Stimulated activated CD8-positive, alpha-beta memory T cell treated with anti-CD3 and anti-CD28 coated beads, Interleukin-4, amount 100 ng/mL, for 4 hours (primary cell): ENCODE data around the gene SLC41A1.

ENCODE experiments used
- DNase-seq, 2 donors: peaks; one replicate each; pipeline ENCODE4 v3.0.0-alpha.2; 2020; ENCODE audit warnings: low read depth in 2 of 2, low spot score in 1 of 2

SLC41A1 gene

DNA sequence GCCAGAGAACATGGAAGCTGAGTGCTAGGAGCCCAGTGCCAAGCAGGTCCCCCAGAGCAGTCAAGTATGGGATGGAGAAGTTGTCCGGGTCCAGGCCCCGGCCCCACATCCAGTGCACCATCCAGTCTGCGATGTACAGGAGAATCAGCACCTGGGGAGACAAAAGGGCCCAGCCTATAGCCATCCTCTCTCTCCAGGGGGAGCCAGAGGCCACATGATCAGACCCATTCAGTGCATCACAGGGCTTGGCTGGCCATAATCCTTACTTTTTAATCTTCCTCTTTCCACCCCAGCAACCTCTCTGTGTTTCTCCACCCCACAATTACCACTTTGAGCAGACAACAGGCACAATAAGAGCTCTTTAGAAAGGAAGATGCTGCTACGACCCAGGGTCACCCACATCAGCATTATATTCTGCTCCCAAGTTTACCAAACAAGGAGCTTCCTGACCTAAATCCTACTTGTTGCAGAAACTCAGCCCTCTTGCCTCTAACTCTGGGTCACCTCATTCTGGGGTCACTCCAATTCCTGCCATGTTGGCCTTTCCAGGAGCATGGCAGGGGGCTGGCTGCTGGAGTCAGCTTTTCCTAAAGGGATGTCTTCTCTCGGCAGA lies 21.3 kb downstream of the SLC41A1 start:
- peak in 1 of 2 donors; percentile 13 for DNase-seq

DNA sequence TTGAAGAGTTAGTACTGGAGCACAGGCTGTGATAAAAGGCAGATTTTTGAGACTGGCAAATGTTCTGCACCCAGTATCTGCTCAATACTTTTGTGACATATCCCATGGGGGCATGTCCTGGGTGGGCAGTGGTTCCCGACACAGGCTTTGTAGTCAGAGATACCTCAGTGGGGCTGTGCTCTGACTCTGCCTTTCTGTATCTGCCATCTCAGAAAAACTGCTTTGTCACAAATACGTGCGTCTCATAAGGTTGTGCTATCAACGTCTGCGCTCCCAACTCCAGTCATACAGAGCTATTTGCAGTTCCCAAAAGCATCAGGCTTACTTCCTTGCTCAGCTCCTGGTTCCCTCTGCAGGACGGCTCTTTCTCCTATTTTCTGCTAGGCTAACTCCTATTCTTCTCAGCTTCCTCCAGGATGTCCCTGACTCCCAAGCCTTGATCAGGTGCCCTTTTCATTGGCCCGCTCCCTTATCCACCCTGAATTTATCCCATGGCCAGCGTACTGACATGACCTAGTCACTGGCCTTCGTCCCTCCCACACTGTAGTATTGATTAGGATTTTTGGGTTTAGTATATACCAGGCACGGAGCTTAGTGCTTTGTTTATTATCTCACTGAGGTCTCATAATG lies 25.6 kb downstream of the SLC41A1 start:
- DNase-seq: no peak

DNA sequence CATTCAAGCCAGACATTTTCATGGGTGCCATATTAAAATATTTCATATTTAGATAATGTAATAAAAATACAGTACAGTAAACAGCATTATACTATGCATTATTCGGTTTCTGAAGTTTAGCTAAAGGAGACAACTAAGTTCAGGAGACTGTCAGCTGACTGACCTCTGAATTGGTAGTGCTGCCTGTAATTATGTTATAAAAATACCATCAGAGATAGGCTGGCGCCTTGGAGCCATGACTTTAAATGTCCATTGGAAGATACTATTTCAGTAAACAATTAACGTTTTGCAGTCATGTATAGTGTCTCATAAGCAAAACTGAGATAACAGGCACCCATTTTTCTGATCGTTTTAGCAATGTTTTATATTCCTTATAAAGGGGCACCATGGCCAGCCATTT lies 26.4 kb downstream of the SLC41A1 start:
- no peak for DNase-seq

DNA sequence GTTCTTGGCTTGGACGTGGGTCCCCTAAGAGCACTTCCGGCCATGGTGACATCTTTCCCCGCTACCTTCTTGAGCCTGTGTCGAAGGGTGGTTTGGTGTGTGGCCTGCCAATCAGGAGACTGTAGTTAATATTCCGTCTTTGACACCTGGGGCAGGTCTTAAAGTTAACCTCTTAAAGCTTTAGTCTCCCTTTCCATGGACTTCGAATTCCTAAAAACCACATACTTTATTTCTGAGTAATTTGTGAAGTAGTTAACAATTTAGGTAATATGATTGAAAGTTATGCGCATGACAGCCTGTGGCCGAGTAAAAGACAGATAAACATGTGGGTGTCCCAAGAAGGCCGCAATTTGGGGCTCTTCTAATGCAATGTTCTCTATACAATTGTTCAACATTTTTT lies 27.6 kb downstream of the SLC41A1 start:
- no peak for DNase-seq

DNA sequence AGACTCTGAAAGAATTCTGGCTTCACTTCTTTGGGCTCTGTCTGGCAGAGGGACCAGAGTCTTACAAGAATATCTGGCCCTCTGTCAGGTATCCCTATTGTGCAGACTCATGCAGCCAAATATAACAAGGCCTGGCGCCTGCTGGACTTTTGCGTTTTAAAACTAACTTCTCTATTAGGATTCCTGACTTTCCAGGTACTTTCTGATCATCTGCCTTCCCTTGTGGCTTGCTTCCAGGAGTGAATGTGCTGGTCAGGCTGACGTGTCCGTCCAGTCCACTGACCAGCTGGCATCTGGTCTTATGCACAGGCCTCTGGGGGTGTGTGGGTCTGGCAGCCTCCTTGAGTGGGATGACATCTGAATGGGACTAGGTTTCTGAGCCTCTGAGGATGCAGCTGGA lies 29.1 kb downstream of the SLC41A1 start:
- no peak for DNase-seq

DNA sequence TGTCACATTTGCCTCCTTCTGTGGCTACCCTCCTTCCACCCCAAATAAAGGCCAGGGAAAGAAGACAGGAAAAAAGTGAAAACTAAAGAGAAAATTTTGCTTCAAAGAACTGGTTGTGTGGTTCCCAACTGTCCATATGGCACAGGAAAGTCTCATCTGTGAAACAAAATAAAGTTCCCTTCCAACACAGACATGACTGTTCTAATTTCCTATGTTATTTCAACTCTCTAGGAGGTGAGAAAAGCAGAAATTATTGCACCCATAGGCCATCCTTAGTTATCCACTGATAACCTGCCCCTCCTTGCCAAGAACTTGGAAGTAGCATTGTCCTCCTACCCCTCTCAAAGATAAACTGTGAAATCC lies 29.6 kb downstream of the SLC41A1 start:
- no peak for DNase-seq

DNA sequence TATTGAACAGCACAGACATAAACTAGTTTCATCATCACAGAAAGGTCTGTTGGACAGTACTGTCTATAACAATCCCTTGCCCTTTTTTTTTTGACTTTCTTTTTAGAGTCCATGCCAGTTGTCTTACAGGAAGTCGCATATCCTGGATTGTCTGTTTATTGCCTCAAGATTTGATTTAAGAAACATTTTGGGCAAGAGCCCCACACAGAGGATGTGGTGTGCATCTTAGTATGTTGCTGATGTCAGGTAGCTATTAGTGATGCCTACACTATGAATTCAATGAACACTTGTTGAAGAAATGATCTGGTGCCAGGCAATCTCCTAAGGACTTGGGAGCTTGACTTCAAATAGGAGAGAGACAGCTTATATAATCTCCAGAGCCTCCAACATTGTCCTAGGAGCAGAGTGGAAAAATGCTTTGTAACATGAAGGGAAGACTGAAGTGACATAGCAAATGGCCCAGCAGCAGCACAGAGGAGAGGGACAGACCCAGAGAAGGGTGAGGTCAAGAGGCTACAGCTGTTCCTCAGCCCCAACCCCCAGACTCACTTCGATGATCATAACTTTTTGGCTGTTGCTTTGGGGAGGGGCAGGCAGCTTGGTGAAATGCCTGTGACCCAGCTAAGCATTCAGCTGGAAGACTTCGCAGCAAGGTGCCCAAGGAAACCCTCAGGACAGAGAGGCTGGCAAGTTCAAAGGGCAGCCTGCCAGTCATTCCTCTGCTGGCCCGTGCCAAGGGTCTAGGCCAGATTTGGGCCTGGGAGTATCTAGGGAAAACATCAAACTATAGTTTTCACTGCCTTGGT lies 30.2 kb downstream of the SLC41A1 start:
- no peak for DNase-seq

DNA sequence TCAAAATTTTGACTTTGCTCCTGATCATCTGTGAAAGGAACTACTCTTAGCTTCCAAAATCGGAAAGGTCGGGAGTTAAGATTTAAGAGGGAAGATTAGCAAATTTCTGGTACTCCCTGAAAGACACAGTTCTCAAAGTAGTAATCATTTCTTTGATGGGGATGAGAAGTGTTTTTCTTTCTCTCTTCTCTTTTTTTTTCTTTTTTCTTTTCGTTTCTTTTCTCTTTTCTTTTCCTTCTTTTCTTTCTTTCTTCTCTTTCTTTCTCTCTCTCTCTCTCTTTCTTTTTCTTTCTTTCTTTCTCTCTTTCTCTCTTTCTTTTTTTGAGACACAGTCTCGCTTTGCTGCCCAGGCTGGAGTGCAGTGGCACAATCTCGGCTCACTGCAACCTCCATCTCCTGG lies 32.7 kb downstream of the SLC41A1 start:
- DNase-seq: no peak

DNA sequence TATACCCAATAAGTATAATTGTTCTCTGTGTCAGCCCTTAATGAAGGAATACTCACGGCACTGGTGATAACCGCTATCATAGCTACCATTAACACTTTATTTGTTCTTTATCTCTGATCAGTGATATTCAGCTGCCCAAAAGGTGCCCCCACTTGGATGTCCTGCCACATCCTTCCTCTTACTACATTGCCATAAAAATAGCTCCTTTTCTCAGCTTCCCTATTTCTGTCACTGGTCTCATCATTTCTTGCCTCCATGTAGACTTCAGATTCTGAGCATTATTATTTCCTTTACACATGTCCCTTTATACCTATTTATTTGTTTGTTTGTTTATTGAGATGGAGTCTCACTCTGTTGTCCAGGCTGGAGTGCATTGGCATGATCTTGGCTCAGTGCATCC lies 35.0 kb downstream of the SLC41A1 start:
- no peak for DNase-seq

DNA sequence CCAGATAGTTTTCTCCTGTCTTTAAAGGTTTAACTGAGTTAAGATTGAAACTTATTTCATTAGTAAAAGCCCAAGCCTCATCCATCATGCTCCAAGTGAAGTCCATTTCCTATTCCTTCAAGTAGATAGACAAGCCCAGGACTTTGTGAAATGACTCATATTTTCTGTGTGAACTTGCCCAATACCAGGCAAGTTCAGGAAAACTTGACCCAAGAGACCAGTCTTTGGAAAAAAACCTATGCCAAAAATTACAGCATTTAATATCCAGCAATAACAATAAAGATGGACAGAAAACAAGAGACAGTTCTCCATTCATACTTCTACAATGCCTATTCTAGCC lies 37.3 kb downstream of the SLC41A1 start:
- DNase-seq: no peak

DNA sequence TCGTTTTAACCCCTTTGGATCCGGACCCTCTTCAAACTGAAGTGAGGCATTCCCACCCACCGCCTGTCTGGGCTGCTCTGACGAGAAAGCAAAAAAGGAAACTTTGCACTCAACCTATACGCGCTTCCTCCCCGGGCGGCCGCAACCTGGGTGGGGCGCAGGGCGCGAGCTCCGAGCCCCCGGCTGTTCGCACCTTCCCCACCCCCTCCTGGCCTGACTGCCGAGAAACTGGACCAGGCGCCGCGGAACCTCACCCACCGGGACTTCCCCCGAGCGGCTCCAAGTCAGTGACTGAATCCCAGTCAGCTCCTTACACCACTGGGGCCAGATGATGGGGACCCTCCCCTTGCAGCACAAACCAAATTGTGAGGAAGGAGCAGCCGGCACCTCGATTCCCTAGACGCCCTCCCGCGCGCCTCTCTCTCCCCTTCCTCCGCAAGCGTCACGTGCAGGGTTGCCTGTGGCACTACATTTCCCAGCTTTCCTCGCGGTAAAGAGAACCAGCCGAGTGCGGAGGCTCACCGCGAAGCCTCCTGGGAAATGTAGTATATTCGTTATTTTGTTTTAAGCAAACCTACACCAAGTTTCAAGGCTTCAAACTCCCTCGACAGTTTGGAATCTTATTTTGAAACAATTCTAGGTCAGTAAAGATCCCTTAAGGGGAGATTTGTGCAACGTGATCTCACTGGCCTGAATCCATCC lies 37.8 kb downstream of the SLC41A1 start, which contains the start of gene RAB29:
Gene RAB29 (minus strand): TSS at position 468 of the 702 bp plus-strand sequence. CDS start 526 bp downstream, outside the sequence.
- peak; percentile 62 to 65 for DNase-seq

DNA sequence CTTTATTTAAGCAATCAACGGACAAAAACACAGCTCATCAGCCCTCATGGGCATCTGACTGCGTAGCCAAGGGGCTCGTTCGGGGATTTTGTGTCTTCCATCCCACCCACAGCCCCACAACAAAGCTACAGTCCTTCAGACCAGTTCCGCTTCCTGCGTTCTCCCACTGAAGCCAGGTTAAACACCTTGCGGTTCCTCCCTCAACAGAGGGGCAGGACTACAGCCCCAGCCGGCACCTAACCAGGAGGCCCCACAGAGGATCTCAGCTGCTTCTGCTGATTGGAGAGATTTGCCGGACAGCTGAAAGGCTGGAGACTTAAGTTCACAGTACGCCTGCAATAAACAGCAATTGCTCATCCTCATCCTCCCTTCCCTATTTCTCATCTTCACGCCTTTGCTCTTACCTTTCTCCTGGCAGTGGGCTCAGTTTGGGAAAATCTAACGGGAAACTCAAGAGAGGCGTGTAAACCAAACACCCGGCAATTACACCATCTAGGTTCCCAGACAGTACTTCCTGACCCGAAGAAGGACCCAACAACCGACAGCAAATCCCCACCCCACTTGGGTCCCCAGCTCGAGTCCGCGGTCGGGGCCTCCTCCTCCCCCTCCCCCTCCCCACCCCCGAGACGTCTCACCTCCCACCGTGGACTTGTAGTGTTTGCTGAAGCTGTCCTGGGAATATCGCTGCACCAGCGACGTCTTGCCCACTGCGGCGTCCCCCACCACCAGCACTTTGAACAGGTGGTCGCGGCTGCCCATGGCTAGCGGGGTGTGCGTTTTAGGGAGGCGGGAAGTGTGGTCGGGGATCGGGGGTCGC lies 38.6 kb downstream of the SLC41A1 start:
- DNase-seq: peak in 1 of 2 donors; percentile 17

DNA sequence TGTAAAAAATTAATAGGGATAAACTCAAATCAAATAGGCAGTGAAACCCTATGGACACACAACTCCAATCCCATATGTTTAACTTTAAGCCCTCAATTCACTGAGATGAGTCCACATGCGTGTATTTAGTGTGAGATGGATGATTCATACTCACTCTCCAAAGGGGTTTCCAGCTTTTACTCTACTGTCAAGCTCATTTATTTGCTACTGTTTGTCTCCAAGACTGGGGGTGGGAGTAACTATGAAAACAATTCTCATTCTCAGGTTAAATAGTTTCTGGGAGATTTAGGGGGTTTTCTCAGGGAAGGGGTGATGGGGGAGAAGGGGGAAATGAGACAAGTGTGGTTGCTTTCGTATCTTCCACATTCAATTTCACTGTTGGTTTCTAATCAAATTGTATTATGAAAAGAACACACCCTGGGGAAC lies 40.4 kb downstream of the SLC41A1 start:
- no peak for DNase-seq

DNA sequence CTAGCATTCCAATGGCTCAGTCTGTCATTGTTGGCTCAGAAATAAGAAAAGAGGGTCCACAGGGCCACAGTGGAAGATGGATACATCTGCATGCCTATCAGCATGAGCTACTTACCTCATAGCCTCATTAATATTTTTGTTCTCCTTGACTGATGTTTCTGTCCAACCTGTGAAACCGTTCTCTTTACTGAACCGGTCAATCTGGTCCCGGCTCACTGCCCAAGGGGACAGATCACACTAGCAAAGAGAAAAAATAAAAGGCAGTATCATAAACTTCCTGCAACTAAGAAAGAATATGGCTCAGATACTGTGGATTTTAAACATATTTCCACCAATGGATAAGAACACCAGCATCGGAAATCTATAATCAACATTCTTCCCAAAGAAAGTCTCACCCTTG lies 42.4 kb downstream of the SLC41A1 start:
- no peak for DNase-seq

DNA sequence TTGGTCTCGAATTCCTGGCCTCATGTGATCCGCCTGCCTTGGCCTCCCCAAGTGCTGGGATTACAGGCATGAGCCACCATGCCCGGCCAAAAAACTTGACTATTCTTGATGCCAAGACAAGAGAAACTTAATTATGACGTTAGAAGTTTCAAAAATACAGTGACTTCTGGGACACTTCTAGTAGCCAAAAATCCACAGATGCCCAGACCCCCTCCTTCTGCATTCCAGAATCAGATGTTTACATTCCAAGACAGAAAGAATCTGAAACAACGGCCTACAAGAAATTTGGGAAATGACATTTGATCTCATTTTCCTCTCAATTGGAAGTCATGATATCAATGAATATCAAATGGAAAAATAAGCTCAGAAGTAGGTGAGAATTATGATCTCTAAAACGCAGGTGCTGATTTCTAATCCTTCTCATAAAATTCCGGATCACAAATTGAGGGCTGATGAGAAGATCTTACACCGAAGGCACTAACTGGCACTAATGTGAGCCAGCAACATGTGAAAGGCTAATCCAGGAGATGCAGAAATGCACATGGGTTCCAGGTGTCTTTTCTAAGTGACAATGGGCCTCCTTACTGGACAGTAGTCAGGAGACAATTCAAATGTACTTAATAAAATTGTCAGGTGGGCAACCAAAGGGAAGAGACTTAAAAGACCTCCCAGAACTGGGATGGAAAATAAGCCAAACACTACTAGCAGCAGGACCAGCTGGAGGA lies 43.2 kb downstream of the SLC41A1 start:
- DNase-seq: no peak

DNA sequence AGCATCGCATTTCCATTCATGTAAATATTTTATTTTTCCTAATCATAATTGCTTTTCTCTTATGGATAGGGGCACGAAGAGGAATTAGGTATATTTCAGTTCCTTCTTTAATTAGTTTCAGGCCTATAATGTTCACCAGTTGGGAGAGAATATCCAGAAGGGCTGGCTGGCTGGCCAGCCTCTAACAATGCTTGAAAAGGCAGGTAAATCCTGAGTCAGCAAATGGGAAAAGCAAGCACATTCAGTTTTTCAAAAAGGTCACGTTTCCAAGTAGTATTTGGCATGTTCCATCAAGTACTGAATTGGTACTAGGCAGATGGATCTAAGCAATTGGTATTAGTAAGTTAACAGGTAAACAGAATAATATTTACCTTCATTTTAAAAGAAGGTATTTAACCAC lies 45.8 kb downstream of the SLC41A1 start:
- DNase-seq: no peak

DNA sequence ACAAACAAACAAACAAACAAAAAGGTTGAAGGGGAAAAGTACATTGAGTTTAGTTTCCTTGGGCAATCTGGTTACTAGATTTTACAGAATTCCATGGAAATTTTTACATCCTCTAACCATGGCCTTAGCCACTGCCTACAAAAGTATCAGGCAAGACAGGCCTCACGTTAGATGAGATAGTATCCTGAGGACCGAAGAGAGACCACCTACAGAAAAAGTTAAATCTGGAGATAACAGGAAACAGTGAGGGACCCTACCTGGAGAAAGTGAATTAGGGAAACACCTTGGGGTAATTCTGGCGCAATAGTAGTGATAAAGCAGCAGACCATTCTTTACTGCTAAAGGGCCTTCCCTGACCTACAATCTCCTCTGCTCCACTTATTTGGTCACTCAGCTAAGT lies 46.4 kb downstream of the SLC41A1 start:
- no peak for DNase-seq

DNA sequence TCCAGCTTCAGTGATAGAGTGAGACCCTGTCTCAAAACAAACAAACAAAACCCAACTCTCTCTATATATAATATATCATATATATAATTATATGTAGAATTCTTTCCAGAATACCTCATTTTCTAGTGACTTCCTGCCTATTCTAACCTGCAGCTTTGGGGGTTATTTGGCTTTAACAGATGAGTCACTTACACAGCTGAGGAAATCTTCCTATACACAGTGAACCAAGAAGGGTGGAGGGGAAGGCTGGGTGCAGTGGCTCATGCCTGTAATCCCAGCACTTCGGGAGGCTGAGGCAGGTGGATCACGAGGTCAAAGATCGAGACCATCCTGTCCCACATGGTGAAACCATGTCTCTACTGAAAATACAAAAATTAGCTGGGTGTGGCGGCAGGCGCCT lies 47.0 kb downstream of the SLC41A1 start:
- no peak for DNase-seq

DNA sequence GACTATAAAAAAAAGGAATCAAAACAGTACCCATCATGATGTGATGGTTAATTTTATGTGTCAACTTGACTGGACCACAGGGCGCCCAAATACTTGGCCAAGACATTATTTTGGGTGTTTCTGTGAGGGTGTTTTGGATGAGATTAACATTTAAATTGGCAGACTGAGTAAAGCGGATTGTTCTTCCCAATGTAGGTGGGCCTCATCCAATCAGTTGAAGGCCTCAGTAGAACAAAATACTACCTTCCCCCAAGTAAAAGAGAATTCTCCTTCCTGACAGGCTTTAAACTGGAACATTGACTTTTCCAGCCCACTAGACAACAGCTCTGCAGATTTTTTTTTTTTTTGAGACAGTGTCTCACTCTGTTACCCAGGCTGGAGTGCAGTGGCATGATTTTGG lies 48.4 kb downstream of the SLC41A1 start:
- no peak for DNase-seq

DNA sequence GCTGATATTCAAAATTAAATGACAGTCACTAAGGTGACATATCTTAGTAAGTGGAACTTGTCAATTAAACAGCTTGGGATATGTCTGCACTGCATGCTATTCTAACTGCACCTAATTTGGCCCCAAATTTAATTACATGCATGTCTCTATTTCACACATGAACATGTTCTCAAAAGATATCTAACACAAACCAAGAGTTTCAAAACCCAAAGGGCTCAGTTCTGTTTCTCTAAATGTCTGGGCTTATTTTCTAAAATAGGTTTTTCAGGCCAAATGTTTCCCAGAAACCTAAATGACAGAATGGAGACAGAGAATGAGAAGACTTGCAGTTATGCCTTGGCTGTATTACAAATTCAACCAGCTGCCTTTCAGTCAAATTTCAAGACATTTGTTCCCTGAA lies 49.0 kb downstream of the SLC41A1 start:
- DNase-seq: no peak
